ENCODE data around the gene C2orf72. TPM values are rescaled to one million over a fixed set of nuclear protein-coding genes. Genes with fewer than 3 reads are reported as not detected.

The C2orf72 gene
- total RNA-seq, 4 donors from 2014 or later, result 0.19 to 0.54 TPM; not detected in 2

DNA sequence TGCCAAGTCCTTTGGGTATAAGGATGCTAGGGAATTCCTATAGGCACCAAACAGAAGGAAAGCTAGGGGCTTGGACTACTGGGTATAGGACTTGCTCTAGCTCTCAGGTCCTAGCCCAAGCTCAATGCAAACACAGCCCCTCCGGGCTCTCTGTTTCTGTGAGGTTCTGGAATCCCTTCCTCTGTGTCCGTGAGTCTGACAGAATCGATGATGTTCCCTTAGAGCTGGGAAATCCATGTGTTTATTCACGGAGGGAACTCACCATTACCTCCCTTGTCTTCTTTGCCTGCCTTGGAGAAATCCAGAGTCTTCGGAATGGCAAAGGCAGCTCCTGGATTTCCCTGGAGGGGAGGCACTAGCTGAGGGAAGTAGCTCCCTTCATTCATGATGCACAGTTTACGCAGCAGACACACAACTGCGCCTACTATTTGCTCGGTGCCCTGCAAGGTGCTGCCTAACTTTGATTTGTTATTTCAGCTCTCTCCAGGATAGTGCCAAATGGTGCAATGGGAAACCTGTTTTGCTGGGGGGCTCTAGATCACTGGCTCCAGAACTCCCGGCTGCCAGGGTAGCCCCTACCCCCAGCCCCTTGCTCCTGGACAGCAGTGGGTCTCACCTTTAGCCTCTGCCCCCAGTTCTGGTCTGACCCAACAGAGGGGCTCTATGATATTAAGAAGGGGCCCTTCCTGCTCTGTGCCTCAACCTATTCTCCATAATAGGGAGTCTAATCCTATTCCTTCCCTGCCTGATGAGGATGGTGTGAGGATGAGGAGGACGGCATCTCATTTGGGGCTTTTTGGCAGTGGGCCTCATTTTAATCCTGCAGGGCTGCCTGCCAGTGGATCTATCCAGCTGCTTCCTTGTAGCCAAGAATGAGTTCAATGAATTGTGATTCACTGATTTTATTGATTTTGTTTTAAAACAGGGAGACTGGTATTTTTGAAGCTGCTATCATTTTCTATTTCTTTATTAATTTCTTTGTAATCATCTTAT is 10.9 kb downstream of the C2orf72 start:
- Histone ChIP-seq H3K4me3 (no peak overlapping the region), H3K9me3 (no peaks in the 10 kb centered on the region), H3K27ac (no peak overlapping the region), H3K36me3 (no peaks in the 10 kb centered on the region), H3K4me1 (peaks cover 0 to 14% (median 4%) of the 10 kb centered on the region in 3 donors), H3K27me3 (peaks cover 34% of the 10 kb centered on the region)
- ATAC-seq, result no peak
- no peak for TF ChIP-seq POLR2A (IDR thresholded peaks at IDR 0.05)
- TF ChIP-seq, protein P1, sequence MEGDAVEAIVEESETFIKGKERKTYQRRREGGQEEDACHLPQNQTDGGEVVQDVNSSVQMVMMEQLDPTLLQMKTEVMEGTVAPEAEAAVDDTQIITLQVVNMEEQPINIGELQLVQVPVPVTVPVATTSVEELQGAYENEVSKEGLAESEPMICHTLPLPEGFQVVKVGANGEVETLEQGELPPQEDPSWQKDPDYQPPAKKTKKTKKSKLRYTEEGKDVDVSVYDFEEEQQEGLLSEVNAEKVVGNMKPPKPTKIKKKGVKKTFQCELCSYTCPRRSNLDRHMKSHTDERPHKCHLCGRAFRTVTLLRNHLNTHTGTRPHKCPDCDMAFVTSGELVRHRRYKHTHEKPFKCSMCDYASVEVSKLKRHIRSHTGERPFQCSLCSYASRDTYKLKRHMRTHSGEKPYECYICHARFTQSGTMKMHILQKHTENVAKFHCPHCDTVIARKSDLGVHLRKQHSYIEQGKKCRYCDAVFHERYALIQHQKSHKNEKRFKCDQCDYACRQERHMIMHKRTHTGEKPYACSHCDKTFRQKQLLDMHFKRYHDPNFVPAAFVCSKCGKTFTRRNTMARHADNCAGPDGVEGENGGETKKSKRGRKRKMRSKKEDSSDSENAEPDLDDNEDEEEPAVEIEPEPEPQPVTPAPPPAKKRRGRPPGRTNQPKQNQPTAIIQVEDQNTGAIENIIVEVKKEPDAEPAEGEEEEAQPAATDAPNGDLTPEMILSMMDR (IDR thresholded peaks at IDR 0.05), result no peak
- no peak for TF ChIP-seq POLR2AphosphoS5 (IDR thresholded peaks at IDR 0.05)
- TF ChIP-seq EP300 (IDR thresholded peaks at IDR 0.05), result no peak
- 70 to 75% methylated on average over 5 to 6 of the region's 10 CpGs for WGBS, 2 donors (ENCODE audit: low coverage in 1 of 2)

DNA sequence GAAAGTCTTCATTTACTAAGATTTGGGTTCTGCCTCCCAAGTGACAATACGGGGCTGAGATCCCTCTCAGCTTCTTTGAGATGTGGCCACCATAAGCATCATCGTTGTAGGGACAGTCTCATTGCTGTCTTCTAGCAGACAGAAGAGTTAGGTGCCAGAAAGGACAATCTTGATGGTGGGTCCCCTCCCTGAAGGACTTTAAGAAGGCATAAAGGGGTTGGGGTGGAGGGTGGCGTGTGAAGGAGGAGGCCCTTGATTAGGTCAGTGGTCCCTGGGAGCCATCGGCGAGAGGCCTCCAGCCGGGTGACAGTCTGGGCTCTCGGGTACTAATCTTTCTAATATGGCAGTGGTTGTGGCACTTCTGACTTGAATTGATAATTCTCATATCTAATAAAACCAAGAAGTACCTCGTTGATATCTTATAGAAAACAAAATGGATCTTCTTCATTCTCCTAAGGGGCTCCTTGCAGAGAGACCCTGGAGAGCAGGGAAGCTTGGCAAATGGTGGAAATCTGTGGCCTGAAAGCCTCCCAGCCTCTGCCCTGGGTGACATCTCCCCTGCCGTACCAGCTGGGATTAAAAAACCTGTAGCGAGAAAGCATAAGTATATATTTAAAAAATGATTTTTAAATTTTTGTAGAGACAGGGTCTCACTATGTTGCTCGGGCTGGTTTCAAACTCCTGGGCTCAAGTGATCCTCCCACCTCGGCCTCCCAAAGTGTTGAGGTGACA is 12.1 kb downstream of the C2orf72 start:
- H3K9me3 ChIP-seq, result no peaks in the 10 kb centered on the region
- H3K36me3 ChIP-seq, result no peaks in the 10 kb centered on the region
- H3K4me3 ChIP-seq, result no peak overlapping the region
- peaks cover 34% of the 10 kb centered on the region for H3K27me3 ChIP-seq
- no peak overlapping the region for H3K27ac ChIP-seq
- WGBS, 2 donors (ENCODE audit: low coverage in 1 of 2), result 75 to 93% methylated on average over 10 of the region's 12 CpGs
- TF ChIP-seq EP300 (IDR thresholded peaks at IDR 0.05) (no peak), POLR2A (IDR thresholded peaks at IDR 0.05) (no peak), POLR2AphosphoS5 (IDR thresholded peaks at IDR 0.05) (no peak)
- TF ChIP-seq, protein P1 (IDR thresholded peaks at IDR 0.05), result no peak
- ATAC-seq, result no peak
- H3K4me1 ChIP-seq, result peaks cover 0 to 17% (median 4%) of the 10 kb centered on the region in 3 donors

DNA sequence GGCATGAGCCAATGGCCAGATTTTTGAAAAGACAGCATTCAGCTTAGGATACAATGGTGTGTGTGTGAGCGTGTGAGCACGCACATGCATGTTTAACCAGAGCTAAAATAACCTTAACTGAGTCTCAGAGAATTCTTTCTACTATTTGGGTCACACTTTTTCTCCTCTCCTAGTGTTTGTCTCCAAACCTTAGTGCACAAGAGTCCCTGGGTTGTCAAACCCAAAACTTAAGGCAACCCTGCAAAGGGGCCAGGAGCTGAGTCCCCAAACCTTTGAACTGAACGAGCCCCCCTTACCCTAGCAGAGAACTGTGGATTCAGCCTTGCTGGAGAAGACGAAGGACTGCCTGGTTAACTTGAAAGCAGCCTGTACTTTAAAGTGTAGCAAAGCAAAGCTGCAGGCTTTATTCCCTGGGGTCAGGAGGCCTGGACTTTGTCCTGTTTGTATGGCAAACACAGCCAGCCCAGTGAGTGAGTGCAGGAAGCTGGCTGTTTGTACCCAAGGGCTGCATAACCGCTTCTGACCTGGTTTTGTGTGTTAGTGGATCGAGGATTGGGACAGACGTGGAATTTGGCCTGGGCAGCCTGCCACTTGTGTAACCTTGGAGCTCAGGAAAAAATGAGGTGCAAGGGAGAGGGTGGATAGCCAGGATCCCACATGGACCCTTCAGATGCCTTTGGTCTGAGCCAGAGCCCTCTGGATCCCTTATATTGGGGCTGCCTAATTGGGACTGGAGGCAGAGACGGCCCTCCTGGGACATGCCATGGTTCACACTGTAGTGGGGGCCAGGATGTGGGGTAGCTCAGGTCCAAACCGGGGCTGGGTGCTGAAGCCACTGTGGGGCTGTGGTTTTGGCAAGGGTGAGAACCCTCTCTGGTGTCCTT is 12.9 kb downstream of the C2orf72 start:
- H3K9me3 ChIP-seq, result no peaks in the 10 kb centered on the region
- TF ChIP-seq POLR2AphosphoS5 (IDR thresholded peaks at IDR 0.05) (no peak), EP300 (IDR thresholded peaks at IDR 0.05) (no peak), POLR2A (IDR thresholded peaks at IDR 0.05) (no peak)
- TF ChIP-seq, protein P1 (IDR thresholded peaks at IDR 0.05), result no peak
- no peak for ATAC-seq
- H3K4me3 ChIP-seq, result no peak overlapping the region
- H3K4me1 ChIP-seq, result peaks cover 0 to 17% (median 4%) of the 10 kb centered on the region in 3 donors
- H3K27ac ChIP-seq, result no peak overlapping the region
- peaks cover 34% of the 10 kb centered on the region for H3K27me3 ChIP-seq
- no peaks in the 10 kb centered on the region for H3K36me3 ChIP-seq
- 75 to 93% methylated on average over 2 to 4 of the region's 9 CpGs for WGBS, 2 donors (ENCODE audit: low coverage in 1 of 2)

DNA sequence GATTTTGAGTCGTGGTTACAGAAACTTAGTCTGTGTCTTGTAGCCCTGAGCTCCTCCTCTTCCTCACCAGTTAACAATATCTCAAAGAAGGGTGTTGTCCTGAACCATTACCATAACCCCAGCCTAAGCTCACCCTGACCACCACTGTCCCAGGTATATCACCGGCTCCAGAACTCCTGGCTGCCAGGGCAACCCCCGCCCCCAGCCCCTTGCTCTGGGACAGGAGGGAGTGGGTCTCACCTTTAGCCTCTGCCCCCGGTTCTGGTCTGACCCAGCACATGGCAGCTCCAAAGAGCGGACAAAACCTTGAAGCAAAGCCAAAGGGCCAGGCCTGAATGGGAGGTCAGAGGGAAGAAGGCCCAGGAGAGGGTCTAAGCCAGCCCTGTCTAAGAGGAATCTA is 13.8 kb downstream of the C2orf72 start:
- no peak overlapping the region for H3K27ac ChIP-seq
- H3K4me3 ChIP-seq, result no peak overlapping the region
- H3K9me3 ChIP-seq, result no peaks in the 10 kb centered on the region
- H3K27me3 ChIP-seq, result peaks cover 34% of the 10 kb centered on the region
- no peak for ATAC-seq
- no peaks in the 10 kb centered on the region for H3K36me3 ChIP-seq
- H3K4me1 ChIP-seq, result peaks cover 0 to 19% (median 4%) of the 10 kb centered on the region in 3 donors
- TF ChIP-seq, protein P1 (IDR thresholded peaks at IDR 0.05), result no peak
- TF ChIP-seq POLR2A (IDR thresholded peaks at IDR 0.05) (no peak), EP300 (IDR thresholded peaks at IDR 0.05) (no peak), POLR2AphosphoS5 (IDR thresholded peaks at IDR 0.05) (no peak)
- 50 to 83% methylated on average over 1 to 2 of the region's 5 CpGs for WGBS, 2 donors (ENCODE audit: low coverage in 1 of 2)

Data from gastroesophageal sphincter (tissue), 4 donors.